Right cardiac atrium (tissue), 5 donors: ENCODE results near the gene CCR7. TPM values are rescaled to one million over a fixed set of nuclear protein-coding genes. Genes with fewer than 3 reads are reported as not detected.

Experiments
- ATAC-seq, 2 donors: fragments of 200-7000 bp; cut with Tn5 transposase; one replicate each; pipeline versions ENCODE4 v1.8.0 to v1.9.1; 2020; ENCODE audit warnings: moderate library complexity in 2 of 2, mild to moderate bottlenecking in 1 of 2
- DNase-seq, 3 donors: peaks; one replicate each; pipeline ENCODE4 v3.0.0-alpha.2; 2020
- H3K27ac ChIP-seq: one replicate; pipeline ENCODE4 v1.5.1; 2013; ENCODE audit warnings: mild to moderate bottlenecking, low read length, control low read depth, moderate library complexity
- H3K27me3 ChIP-seq: one replicate; pipeline ENCODE4 v1.6.1; 2013; ENCODE audit not compliant: control insufficient read depth, insufficient read depth
- H3K4me1 ChIP-seq: one replicate; pipeline ENCODE4 v1.6.1; 2013; ENCODE audit warnings: low read length; ENCODE audit not compliant: control insufficient read depth, insufficient read depth
- H3K4me3 ChIP-seq: one replicate; pipeline ENCODE4 v1.5.1; 2013; ENCODE audit warnings: low read length, control low read depth
- H3K9me3 ChIP-seq: one replicate; pipeline ENCODE4 v1.6.1; 2013; ENCODE audit warnings: low read length; ENCODE audit not compliant: control insufficient read depth
- WGBS: extraction: QIAGEN DNeasy Blood & Tissue Kit; methylation state at CpG from one replicate; pipeline ENCODE4 v1.1.7; 2013; 5-methylcytosine and 5-hydroxymethylcytosine counted together
- intact Hi-C, 4 donors: fragments of 100-400 bp; cut with DNase I; formaldehyde crosslinking; loops; one replicate each; pipeline versions ENCODE4 v1.11.0 to v1.14.0; 2022 to 2023
- long read RNA-seq, 4 donors: library from polyadenylated mRNA; unstranded; transcript quantifications; one replicate each; pipeline ENCODE4 v2.0.0, GENCODE V29; 2020 to 2021
- polyA plus RNA-seq: library from polyadenylated mRNA; stranded (reverse); fragments of 200-250 nt; gene quantifications from one replicate; pipeline ENCODE4 v1.2.3, GENCODE V29; 2013
- total RNA-seq, 4 donors: library from RNA; stranded (reverse); fragmentation: NEBNext Ultra II Directional; extraction: Animal tissue kit (Norgen Biotek cat#: 25700); gene quantifications; one replicate each; pipeline ENCODE4 v1.2.1, GENCODE V29; 2021
- donor health status: healthy with polysubstance abuse.
- donor health status: DM: no; HTN: yes; CAD: no.
- donor health status: DM: no; HTN: no; CAD: no.
- donor health status: DM: no; HTN: yes; CAD: no; lungs with severe emphysema.
- donor health status: DM: yes; HTN: yes; CAD: no.

Gene CCR7, protein sequence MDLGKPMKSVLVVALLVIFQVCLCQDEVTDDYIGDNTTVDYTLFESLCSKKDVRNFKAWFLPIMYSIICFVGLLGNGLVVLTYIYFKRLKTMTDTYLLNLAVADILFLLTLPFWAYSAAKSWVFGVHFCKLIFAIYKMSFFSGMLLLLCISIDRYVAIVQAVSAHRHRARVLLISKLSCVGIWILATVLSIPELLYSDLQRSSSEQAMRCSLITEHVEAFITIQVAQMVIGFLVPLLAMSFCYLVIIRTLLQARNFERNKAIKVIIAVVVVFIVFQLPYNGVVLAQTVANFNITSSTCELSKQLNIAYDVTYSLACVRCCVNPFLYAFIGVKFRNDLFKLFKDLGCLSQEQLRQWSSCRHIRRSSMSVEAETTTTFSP
- under 1 TPM in 2 of 4 donors, not detected in 2; 0.19 to 0.20 TPM for total RNA-seq
- polyA plus RNA-seq: 0.11 TPM
- long read RNA-seq, donor 1: 0 reads
- long read RNA-seq, donor 2: 0 reads
- long read RNA-seq, donor 3, partial matches to known transcripts: 0 of 1 reads
- long read RNA-seq, donor 3, other reads (novel, unspliced or antisense): 1 of 1 reads
- long read RNA-seq, donor 4: 0 reads

DNA sequence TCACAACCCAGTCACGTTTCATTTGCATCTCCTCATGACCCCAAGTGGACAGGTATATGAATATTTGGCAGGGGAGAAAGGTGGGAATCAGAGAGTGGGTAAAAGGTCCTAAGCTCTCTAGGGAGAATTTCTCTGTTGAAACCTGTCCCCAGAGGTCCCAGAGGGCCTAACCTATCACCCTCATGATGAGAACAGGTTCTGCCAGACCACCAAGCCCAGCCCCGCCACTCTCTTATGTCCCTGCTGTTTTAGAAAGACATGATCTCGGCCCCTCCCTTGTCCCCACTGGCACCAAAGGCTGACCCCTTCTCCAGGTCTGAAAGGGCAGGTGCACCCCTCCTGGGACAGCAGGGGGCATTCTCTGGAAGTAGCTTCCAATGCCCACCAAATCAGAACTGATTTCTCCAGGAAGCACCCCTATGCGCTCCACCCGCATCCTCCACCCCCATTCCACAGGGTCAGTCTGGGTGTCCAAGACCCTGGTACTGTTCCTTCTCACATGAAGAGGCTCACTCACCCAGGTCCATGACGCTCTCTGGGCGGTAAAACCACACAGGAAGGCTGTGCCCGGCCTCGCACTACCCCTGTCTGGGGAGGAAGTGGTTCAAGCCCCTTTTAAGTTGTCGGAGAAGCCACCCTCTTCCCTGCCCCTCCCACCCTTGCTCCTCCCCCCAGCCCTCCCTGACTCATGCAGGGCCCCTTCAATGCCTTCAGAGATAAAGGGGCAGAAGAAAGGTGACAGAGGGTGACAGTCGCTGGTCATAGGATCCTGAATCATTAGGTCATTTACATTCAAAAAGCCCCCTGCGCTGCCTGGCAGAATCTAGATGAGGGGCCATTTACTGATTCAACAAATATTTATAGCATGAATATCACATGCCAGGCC is at the start of gene CCR7:
CCR7 (minus strand) TSS at position 590 of the 886 bp plus-strand sequence; CDS start at position 527, 63 bp downstream.
- intact Hi-C loops: loop anchor here in 1 of 4 donors (10.0 kb wide), 1 partner anchor 170 kb away; no protein-coding TSS in a partner anchor
- WGBS: 72% methylated on average over 12 of the region's 12 CpGs
- Histone ChIP-seq H3K4me1 (peaks cover 3% of the 10 kb centered on the region), H3K9me3 (no peaks in the 10 kb centered on the region), H3K27me3 (no peaks in the 10 kb centered on the region), H3K27ac (no peak within 1 kb of the TSS), H3K4me3 (no peak within 1 kb of the TSS)
- ATAC-seq: no peak
- DNase-seq: no peak

DNA sequence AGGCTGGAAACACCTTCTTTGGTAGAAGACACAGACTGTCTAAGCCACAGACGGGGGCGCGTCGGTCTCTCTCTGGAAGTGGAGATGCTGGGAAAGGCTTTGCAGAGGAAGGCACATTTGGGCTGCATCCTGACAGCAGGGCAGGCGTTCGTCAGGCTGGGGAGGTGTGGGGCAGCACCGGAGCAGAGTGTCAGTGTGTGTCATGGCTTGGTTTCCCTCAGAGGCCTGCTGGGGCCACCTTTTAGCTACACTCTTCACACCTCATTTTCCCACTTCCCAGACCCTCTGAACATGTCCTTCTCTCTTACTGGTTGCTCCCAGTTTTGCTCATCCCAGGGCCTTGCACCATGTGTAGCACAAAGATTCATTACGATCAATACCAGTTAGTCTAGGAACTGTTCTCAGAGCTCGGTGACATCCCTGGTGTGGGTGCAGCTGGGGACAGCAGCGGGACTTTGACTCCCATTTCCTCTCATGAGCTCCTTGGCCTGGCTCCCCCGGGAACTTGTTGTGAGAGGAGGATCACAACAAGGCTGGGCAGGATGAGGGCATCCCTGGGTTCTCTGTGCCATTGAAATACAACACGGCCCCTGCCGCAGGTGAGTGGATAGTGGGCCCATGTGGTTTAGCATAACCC is 49.3 kb upstream of the CCR7 start:
- H3K4me3 ChIP-seq: no peak overlapping the region
- peaks cover 3% of the 10 kb centered on the region for H3K4me1 ChIP-seq
- H3K9me3 ChIP-seq: no peaks in the 10 kb centered on the region
- intact Hi-C loops: loop anchor here in 2 of 4 donors (5.0 to 10.0 kb wide), 2 partner anchors 178 to 180 kb away; partner anchors contain the start of gene KRT28 (in 1 of the 2)
- no peaks in the 10 kb centered on the region for H3K27me3 ChIP-seq
- ATAC-seq (no peak), DNase-seq (no peak)
- no peak overlapping the region for H3K27ac ChIP-seq
- 79% methylated on average over 13 of the region's 13 CpGs for WGBS

DNA sequence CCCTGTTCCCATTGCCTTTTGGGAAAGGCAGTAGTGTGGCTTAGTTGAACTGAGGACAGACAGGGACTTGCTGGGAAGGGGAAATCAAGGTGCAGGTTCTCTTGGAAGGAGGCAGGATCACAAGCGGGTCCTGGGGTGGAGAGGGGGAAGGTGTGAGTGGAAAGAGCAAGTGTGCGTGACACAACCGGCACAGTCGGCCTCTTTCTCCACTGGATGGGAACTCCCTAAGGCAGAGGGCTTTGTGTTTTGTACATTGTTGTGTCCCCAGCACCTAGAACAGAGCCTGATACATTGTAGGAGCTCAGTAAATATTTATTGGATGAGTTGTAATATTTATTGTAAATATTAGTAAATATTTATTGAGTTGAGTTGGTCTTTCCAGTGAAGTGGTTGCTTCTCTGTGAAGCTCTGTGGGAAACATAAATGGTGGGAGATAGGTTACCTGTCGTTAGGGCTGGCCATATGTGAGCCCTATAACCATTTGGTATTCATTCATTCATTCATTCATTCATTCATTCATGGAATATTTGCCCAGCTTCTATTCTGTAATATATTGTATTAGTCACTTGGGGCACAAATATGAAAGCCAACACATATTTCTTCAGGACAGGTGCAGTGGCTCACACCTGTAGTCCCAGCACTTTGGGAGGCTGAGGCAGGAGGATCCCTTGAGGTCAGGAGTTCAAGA is 48.3 kb upstream of the CCR7 start:
- no peaks in the 10 kb centered on the region for H3K9me3 ChIP-seq
- peaks cover 3% of the 10 kb centered on the region for H3K4me1 ChIP-seq
- no peak overlapping the region for H3K27ac ChIP-seq
- DNase-seq: no peak
- ATAC-seq: no peak
- H3K4me3 ChIP-seq: no peak overlapping the region
- no peaks in the 10 kb centered on the region for H3K27me3 ChIP-seq
- intact Hi-C loops: loop anchor here in 1 of 4 donors (10.0 kb wide), 1 partner anchor 181 kb away; the partner anchor contains the start of gene KRT28
- 90% methylated on average over 5 of the region's 5 CpGs for WGBS

DNA sequence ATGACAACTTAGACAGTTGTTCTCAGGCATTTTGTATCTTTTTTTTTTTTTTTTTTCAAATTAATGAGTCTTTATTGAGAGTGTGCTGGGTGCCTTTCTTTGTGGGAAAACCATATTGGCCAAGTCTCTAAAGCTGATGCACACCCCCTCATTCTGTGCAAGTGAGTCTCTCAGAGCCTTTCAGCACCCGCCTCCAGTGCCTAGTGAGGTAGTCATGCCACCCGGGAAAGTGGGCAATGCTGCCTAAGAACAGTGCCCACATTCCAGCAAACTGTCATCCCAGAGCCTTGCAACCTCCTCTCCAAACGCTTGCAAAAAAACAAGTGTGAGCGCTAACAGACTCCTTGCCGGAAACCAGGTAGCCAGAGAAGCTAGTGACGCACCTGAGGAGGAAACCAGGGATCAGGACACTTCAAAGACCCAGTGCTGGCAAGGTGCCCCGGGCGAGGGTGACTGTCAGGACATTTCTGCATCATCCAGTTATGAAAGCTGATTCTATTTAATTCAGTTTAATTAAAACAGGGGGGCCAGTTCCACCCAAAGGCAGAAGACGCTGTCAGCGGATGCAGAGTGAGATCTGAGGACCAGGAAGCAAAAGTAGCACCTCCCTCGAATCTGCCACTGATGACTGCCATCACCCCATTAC is 47.5 kb upstream of the CCR7 start:
- Histone ChIP-seq H3K4me1 (peaks cover under 1% of the 10 kb centered on the region), H3K27ac (no peak overlapping the region), H3K4me3 (no peak overlapping the region), H3K27me3 (no peaks in the 10 kb centered on the region), H3K9me3 (no peaks in the 10 kb centered on the region)
- 72% methylated on average over 11 of the region's 11 CpGs for WGBS
- ATAC-seq: no peak
- no peak for DNase-seq
- intact Hi-C loops: loop anchor here in 1 of 4 donors (10.0 kb wide), 1 partner anchor 182 kb away; the partner anchor contains the start of gene KRT28

DNA sequence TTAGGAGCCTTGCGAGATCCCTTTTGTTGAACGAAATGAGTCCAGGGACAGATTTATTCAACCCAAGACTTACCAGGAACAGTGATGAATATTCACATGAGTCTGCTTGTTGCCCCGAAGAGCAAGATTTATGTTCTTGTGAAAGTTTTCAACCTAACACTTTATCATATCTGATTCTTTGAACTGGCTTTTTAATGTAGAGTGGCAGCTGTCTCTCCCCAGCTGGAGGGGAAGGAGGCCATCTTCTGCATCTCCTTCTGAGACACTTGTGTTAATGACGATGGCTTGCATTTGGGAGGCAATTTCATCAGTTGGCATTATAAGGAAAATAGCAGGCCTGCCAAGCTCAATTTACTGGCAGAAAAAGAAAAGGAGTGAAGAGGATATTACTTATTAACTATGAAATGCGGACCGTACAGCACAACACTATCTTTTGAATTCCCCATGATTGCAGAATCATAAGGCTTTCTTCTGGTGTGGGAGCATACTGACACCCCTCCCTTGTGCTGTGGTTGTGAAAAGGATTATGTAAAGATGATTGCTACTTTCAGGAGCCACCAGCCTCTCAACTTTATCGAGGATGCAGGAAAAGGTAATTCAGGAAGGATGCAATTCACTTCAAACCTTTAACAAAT is 46.7 kb upstream of the CCR7 start:
- ATAC-seq (no peak), DNase-seq (no peak)
- H3K4me1 ChIP-seq: no peaks in the 10 kb centered on the region
- H3K27me3 ChIP-seq: no peaks in the 10 kb centered on the region
- H3K9me3 ChIP-seq: no peaks in the 10 kb centered on the region
- intact Hi-C loops: loop anchor here in 1 of 4 donors (10.0 kb wide), 1 partner anchor 183 kb away; the partner anchor contains the start of gene KRT28
- 68% methylated on average over 7 of the region's 7 CpGs for WGBS
- no peak overlapping the region for H3K27ac ChIP-seq
- no peak overlapping the region for H3K4me3 ChIP-seq

DNA sequence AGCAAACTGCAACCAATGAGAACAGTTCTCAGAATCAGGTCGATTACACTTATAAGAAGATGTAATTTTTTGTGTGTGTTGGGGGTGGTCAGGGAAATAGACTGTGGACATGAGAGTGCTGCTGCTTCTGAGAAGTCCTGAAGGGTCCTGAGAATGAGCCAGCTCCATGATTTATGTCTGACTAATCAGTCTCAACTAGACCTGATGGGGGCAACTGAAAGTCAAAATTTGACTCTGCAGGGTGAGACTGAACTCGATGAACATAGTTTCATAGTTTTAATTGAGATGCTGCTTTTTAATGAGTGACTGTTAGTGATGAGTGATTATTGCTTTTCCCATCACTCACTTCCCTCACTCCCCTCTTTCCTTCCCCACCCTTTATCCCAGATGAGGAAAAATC is 45.1 kb upstream of the CCR7 start:
- Histone ChIP-seq H3K4me1 (no peaks in the 10 kb centered on the region), H3K9me3 (no peaks in the 10 kb centered on the region), H3K4me3 (no peak overlapping the region), H3K27me3 (no peaks in the 10 kb centered on the region), H3K27ac (no peak overlapping the region)
- 77% methylated on average over 2 of the region's 2 CpGs for WGBS
- DNase-seq: no peak
- intact Hi-C loops: loop anchor here in 1 of 4 donors (10.0 kb wide), 1 partner anchor 184 kb away; the partner anchor contains the start of gene KRT28
- no peak for ATAC-seq

DNA sequence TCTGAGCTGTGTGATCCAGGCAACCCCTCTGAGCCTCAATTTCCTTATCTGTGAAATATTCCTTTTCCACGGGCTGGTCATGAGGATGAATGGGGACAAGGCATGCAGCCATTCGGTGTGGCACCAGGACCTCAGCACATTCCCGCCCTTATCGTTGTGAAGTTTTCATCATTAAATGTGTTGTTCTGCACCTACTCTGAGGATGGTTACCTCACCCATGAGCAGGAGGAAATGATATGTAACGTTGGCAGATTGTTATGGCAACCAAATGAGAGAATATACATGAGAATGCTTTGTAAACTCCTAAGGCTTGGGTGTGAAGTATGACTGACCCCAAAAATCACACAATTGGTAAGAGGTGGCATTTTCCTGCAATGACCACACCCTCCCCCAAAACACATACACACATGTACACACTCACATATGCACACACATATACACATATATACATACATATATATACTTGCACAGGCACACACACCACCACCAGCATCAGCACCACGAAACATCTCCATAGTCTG is 42.8 kb upstream of the CCR7 start:
- no peaks in the 10 kb centered on the region for H3K4me1 ChIP-seq
- H3K27ac ChIP-seq: no peak overlapping the region
- intact Hi-C loops: no loop called here
- no peak for ATAC-seq
- WGBS: 74% methylated on average over 6 of the region's 6 CpGs
- H3K27me3 ChIP-seq: no peaks in the 10 kb centered on the region
- no peaks in the 10 kb centered on the region for H3K9me3 ChIP-seq
- no peak for DNase-seq
- H3K4me3 ChIP-seq: no peak overlapping the region

DNA sequence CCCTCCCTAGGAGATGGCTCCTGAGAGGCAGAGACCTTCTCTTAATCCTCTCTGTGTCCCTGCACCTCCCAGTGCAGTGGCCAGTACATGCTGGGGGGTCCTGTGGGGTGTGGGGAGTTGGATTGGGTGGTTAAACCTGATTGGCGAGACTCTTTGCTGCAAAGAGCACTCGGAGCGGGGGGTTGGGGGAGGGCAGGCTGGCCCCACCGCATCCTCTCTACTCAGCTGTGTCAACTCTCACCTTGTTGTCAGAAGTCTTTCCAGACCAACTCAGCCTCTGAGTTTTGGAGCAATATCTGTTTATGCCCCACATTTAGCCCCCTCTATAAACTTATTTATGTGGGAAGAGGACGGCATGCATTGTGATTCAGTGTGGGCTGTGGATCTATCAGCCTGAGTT is 42.4 kb upstream of the CCR7 start:
- ATAC-seq (no peak), DNase-seq (no peak)
- Histone ChIP-seq H3K27ac (no peak overlapping the region), H3K9me3 (no peaks in the 10 kb centered on the region), H3K27me3 (no peaks in the 10 kb centered on the region), H3K4me1 (no peaks in the 10 kb centered on the region), H3K4me3 (no peak overlapping the region)
- WGBS: 77% methylated on average over 5 of the region's 5 CpGs
- intact Hi-C loops: no loop called here

DNA sequence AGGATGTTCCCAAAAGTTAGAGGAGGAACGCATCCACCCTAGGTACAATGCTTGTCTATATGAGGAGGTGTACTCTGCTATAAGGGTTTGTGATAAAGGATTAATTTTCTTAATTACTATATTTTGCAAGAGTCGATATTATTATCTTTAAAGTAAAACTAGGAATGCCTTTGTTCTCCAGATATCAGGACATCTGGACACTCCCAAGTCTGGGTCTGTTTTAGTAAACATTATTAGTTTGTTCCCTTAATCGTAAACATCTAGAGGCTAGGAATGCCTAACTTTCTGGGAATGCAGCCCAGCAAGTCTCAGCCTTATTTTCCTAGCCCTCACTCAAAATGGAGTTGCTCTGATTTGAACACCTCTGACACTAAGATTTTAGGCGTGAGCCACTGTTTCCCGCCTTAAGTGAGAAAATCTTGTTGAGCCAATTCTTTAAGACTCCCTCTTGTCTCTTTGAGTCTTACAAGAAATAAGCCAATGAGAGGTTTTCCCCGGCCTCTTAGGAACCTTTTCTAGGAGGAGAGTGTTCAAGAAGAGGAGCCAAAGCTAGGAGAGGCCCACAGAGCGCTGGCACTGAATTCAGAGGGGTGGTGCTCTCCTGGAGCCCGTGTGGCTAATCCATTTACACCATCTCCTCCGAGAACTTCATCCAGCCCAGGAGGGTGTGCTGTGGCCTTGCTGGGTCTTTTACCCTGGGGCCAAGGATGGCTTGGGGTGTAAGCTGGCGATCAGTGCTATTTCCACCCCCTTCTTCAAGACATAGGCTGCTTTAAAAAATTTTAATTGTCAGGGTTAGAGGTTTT is 41.5 kb upstream of the CCR7 start:
- intact Hi-C loops: no loop called here
- H3K4me1 ChIP-seq: no peaks in the 10 kb centered on the region
- H3K9me3 ChIP-seq: no peaks in the 10 kb centered on the region
- no peak for DNase-seq
- H3K4me3 ChIP-seq: no peak overlapping the region
- 64% methylated on average over 10 of the region's 10 CpGs for WGBS
- H3K27ac ChIP-seq: no peak overlapping the region
- no peak for ATAC-seq
- H3K27me3 ChIP-seq: no peaks in the 10 kb centered on the region
